Omental fat pad (tissue), 4 donors: Measurements from ENCODE around the gene SLC18A3. TPM values are rescaled to one million over a fixed set of nuclear protein-coding genes. Genes with fewer than 3 reads are reported as not detected.

ENCODE experiments used
- ATAC-seq: fragments of 150-250 bp; one replicate; pipeline ENCODE4 v1.9.1; 2016; ENCODE audit warnings: mild to moderate bottlenecking, moderate library complexity; ENCODE audit not compliant: low FRiP score
- DNase-seq: peaks from one replicate; pipeline ENCODE4 v3.0.0-alpha.2; 2019; ENCODE audit warnings: low spot score
- CTCF ChIP-seq, 3 donors: fragments of 450-650 bp; IDR thresholded peaks; one replicate each; pipeline ENCODE4 v1.5.1; 2016 to 2017; ENCODE audit warnings: antibody characterized with exemption in 3 of 3, mild to moderate bottlenecking in 3 of 3, moderate library complexity in 2 of 3
- total RNA-seq, 4 donors: library from RNA; depleted of rRNA; stranded (reverse); fragments of >200 nt; gene quantifications; one replicate each; pipeline ENCODE4 v1.1.0, GENCODE V29; 2016

The SLC18A3 gene
- total RNA-seq, 4 donors from 2014 or later: not detected

DNA sequence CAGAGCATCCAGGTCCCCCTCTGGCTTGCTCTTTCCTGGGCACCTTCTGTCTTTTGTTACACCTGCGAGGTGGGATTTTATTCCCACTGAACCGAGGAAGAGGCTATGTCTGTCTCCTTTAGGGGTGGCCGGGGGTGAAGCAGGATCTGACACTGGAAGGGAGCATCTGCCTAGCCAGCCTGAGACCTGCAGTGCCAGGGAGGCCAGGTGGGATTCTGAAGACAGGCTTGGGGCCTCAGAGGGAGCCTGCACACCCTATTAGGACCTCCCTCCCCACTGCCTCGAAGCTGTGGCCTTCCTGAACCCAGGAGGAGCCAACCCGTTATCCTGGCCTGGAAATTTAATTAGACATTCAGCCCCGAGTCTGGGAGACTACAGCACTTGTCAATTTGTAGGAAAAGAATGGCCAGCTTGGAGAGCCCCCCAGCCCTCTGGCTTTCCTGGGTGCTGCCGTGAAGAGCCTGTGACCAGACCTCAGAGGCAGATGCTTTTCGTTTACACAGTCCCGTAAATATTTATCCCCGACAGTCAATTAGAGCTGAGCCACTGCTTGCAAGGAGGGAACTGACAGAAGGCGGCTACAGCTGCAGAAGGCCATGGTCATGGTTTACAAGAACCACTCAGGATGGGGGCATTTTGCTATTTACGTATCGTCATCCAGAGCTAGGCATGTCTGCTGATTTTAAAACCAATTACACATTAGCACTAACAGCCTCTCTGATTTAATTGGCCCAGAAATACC is 23.4 kb downstream of the SLC18A3 start:
- DNase-seq (no peak), ATAC-seq (no peak)
- no peak for TF ChIP-seq CTCF (IDR thresholded peaks at IDR 0.05)

DNA sequence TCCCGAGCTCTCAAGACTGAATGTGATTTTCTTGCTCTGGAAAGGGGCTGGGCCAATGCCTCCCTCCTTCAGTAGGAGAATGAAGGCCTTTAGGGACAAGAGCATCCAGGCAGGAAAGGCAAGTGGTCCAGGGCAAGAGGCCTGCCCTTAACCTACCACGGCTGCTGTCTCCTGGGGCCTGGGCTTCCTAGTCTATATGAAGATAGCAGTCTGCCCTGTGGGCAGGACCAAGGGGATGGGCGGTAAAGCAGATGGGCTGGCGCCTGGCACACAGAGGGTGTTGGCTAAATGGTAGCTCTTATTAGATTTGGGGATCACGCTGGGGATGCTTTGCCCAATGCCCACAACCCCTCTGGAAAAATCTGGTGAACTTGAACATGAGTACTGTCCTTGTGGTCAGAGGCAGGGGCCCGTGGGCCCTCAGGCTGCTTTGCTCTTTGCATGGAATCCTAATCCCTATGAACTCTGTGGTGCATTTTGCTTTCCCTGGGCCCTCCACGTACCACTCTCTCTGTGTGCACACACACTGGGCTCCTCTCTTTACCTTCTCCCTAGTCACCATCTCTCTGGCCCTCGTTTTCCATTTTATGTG is 24.1 kb downstream of the SLC18A3 start:
- TF ChIP-seq CTCF (IDR thresholded peaks at IDR 0.05): no peak
- no peak for ATAC-seq
- DNase-seq: peak; percentile 4

DNA sequence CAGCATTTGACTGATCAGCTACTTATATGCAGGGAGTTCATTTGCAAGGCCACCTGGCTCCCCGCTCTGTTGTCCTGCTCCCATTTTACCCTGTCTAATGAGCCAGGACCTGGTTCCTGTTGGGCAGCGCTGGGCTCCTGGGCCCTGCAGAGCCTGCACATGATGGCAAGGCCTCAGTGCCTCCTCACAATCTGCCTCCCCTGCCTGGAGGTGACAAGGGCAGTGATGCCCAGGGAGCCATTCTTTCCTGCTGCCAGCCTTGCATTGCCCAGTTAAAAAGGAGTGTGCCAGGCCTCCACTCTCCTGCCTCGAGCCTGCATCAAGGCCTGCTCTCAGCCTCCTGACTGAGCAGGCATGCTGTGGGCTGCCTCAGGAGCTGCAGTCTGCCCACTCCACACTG is 32.2 kb downstream of the SLC18A3 start:
- TF ChIP-seq CTCF (IDR thresholded peaks at IDR 0.05): no peak
- DNase-seq: no peak
- ATAC-seq: no peak

- no peak for DNase-seq
- no peak for TF ChIP-seq CTCF (IDR thresholded peaks at IDR 0.05)
- no peak for ATAC-seq
Measured at GRCh38 chr10:49643241-49644034, 33.3 kb downstream of the SLC18A3 start.

GRCh38 chr10:49644035-49644646 is 34.0 kb downstream of the SLC18A3 start:
- ATAC-seq (peak; percentile 24), DNase-seq (no peak)
- TF ChIP-seq CTCF (IDR thresholded peaks at IDR 0.05): no peak

GRCh38 chr10:49645417-49645816 is 35.3 kb downstream of the SLC18A3 start:
- no peak for ATAC-seq
- DNase-seq: no peak
- no peak for TF ChIP-seq CTCF (IDR thresholded peaks at IDR 0.05)
